Mononuclear cell (primary cell): ENCODE data around the gene TGFB1. TPM values are rescaled to one million over a fixed set of nuclear protein-coding genes. Genes with fewer than 3 reads are reported as not detected.
A peak's percentile ranks its signal among the peaks of the same experiment; 100 is the strongest.
"Not testable (repeated sequence)": the region's sequence is repeated elsewhere in the genome, so short reads cannot be mapped to it uniquely, and the experiment has no call there.

ENCODE experiments used
- H3K27me3 ChIP-seq: 2 replicates; pipeline ENCODE4 v1.6.0; 2011; ENCODE audit warnings: low read length, control low read depth; ENCODE audit not compliant: insufficient read depth
- H3K4me1 ChIP-seq: 2 replicates; pipeline ENCODE4 v1.5.1; 2011; ENCODE audit warnings: mild to moderate bottlenecking, low read length, control low read depth; ENCODE audit not compliant: insufficient read depth
- H3K4me3 ChIP-seq: 2 replicates; pipeline ENCODE4 v1.5.1; 2011; ENCODE audit warnings: mild to moderate bottlenecking, low read length, moderate library complexity
- H3K9me3 ChIP-seq: 2 replicates; pipeline ENCODE4 v1.5.1; 2011; ENCODE audit warnings: low read depth, mild to moderate bottlenecking, control low read depth, low read length
- total RNA-seq: library from RNA; depleted of rRNA; stranded (reverse); fragments of >200 nt; gene quantifications from one replicate; pipeline ENCODE4 v1.2.3, GENCODE V29; 2012

The TGFB1 gene
- total RNA-seq, 1 donor = 90.6 TPM

GRCh38 chr19:41359741-41360140 is 6.0 kb upstream of the TGFB1 start:
- Histone ChIP-seq H3K4me3 (no peak overlapping the region), H3K27me3 (no peaks in the 10 kb centered on the region), H3K9me3 (no peaks in the 10 kb centered on the region), H3K4me1 (peaks cover 61% of the 10 kb centered on the region)

DNA sequence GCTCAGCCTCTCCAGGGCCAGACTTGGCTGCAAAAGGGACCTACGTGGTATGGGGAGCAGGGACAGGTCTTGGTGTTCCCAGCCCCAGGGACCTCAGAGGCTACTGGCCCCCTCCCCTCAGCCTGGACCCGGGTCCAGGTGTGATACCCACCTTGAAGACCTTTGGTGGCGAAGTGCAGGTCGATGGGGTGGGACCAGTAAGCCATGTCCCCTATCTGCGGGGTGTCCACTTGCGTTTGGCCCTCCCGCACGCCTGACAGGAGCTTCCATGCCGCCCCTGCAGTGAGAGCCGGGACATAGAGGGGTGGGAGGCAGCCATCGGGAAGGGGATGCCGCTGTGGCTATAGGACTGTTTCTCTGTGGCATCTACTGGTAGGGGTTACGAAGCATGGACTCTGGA is 4.0 kb upstream of the TGFB1 start:
- peaks cover 55% of the 10 kb centered on the region for H3K4me1 ChIP-seq
- H3K4me3 ChIP-seq = no peak overlapping the region
- H3K9me3 ChIP-seq = no peaks in the 10 kb centered on the region
- H3K27me3 ChIP-seq = no peaks in the 10 kb centered on the region

DNA sequence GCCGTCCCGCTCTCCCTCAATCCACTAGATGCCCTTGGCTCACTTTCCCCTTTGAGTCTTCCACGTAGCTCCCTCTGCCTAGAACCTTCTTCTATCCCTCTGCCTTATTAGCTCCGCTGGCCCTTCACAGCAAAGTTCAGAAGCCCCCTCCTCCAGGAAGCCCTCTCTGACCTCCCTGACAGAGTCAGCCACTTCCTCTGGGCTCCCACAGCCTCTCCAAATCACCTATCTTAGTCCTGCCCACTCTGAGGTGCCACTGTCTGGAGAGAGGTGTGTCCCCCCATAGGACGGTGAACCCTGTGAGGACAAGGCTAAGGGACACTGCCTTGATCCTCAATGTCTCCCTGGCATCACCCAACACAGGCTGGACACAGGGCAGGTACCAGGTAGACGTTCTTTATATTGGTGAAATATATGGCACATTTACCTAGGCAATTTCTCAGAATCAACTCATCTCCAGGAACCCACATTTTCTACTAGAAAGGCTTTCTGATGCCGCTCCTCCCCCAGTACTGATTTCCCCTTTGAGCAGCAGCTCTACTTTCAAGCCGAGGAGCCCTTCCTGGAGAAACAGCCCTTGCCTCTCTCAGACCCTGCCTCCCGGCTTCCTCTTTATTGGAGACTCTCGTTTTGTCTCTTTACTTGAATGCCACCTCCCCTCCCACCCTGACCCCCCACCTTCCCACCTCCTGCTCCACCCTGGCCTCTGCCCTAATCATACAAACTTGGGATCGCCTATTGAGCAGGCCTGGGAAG is 3.4 kb upstream of the TGFB1 start:
- H3K4me3 ChIP-seq = no peak overlapping the region
- H3K9me3 ChIP-seq = no peaks in the 10 kb centered on the region
- no peaks in the 10 kb centered on the region for H3K27me3 ChIP-seq
- peaks cover 49% of the 10 kb centered on the region for H3K4me1 ChIP-seq

DNA sequence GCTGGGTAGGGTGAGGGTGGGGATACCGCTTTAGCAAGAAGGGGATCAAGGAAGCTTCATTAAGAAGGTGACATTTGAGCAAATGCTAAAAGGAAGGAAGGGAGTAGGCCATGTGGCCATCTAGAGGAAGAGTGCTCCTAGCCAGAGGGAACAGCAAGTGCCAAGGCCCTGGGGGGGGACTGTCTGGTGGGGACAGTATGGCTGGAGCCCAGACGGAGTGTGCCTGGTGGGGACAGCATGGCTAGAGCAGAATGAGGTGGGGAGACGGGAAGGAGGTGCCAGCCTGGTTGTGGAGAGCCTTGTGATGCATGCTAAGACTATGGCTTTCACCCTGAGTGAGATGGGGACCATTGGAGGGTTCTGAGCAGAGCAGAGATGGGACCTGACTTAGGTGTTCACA is 2.1 kb upstream of the TGFB1 start:
- no peak overlapping the region for H3K4me3 ChIP-seq
- no peaks in the 10 kb centered on the region for H3K9me3 ChIP-seq
- peaks cover 53% of the 10 kb centered on the region for H3K4me1 ChIP-seq
- H3K27me3 ChIP-seq = no peaks in the 10 kb centered on the region

- Histone ChIP-seq H3K9me3 (no peaks in the 10 kb centered on the region), H3K4me1 (peaks cover 61% of the 10 kb centered on the region), H3K27me3 (no peaks in the 10 kb centered on the region), H3K4me3 (no peak overlapping the region)
Measured at GRCh38 chr19:41355035-41355434, 1.3 kb upstream of the TGFB1 start.

GRCh38 chr19:41354343-41354953 is 726 bp upstream of the TGFB1 start:
- no peaks in the 10 kb centered on the region for H3K9me3 ChIP-seq
- H3K27me3 ChIP-seq = no peaks in the 10 kb centered on the region
- no peak overlapping the region for H3K4me3 ChIP-seq
- H3K4me1 ChIP-seq = peaks cover 66% of the 10 kb centered on the region

GRCh38 chr19:41352609-41353465 is 885 bp downstream of the TGFB1 start:
- Histone ChIP-seq H3K4me1 (peaks cover 70% of the 10 kb centered on the region), H3K9me3 (no peaks in the 10 kb centered on the region), H3K27me3 (no peaks in the 10 kb centered on the region), H3K4me3 (peak overlapping the region; percentile 82)

GRCh38 chr19:41352279-41352608 is 1.5 kb downstream of the TGFB1 start:
- Histone ChIP-seq H3K4me1 (peaks cover 70% of the 10 kb centered on the region), H3K9me3 (no peaks in the 10 kb centered on the region), H3K27me3 (no peaks in the 10 kb centered on the region), H3K4me3 (peak overlapping the region; percentile 82)

- Histone ChIP-seq H3K9me3 (no peaks in the 10 kb centered on the region), H3K27me3 (no peaks in the 10 kb centered on the region), H3K4me3 (peak overlapping the region; percentile 82), H3K4me1 (peaks cover 66% of the 10 kb centered on the region)
Measured at GRCh38 chr19:41351339-41352245, 2.1 kb downstream of the TGFB1 start.

- H3K4me1 ChIP-seq = peaks cover 62% of the 10 kb centered on the region
- peak overlapping the region; percentile 82 for H3K4me3 ChIP-seq
- H3K27me3 ChIP-seq = no peaks in the 10 kb centered on the region
- H3K9me3 ChIP-seq = no peaks in the 10 kb centered on the region
Measured at GRCh38 chr19:41350735-41351338, 2.9 kb downstream of the TGFB1 start.

DNA sequence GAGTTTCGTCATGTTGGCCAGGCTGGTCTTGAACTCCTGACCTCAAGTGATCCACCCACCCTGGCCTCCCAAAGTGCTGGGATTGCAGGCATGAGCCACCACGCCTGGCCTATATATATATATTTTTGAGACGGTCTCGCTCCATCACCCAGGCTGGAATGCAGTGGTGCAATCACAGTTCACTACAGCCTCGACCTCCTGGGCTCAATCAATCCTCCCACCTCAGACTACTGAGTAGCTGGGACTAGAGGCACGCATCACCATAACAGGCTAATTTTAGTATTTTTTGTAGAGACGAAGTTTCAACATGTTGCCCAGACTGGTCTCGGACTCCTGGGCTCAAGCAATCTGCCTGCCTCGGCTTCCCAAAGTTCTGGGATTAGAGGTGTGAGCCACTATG is 6.8 kb downstream of the TGFB1 start:
- H3K9me3 ChIP-seq, H3K4me3 ChIP-seq, H3K27me3 ChIP-seq: not testable (repeated sequence)
- peaks cover 75% of the 10 kb centered on the region for H3K4me1 ChIP-seq

- H3K9me3 ChIP-seq = no peaks in the 10 kb centered on the region
- no peak overlapping the region for H3K4me3 ChIP-seq
- H3K27me3 ChIP-seq = no peaks in the 10 kb centered on the region
- peaks cover 73% of the 10 kb centered on the region for H3K4me1 ChIP-seq
Measured at GRCh38 chr19:41344162-41344561, 9.6 kb downstream of the TGFB1 start.

GRCh38 chr19:41341669-41342490 is 11.8 kb downstream of the TGFB1 start:
- Histone ChIP-seq H3K9me3 (no peaks in the 10 kb centered on the region), H3K27me3 (no peaks in the 10 kb centered on the region), H3K4me1 (peaks cover 63% of the 10 kb centered on the region), H3K4me3 (peak overlapping the region; percentile 22)

- Histone ChIP-seq H3K9me3 (no peaks in the 10 kb centered on the region), H3K4me3 (no peak overlapping the region), H3K4me1 (peaks cover 77% of the 10 kb centered on the region), H3K27me3 (no peaks in the 10 kb centered on the region)
Measured at GRCh38 chr19:41339936-41340335, 13.8 kb downstream of the TGFB1 start.
